Measurements from ENCODE around the gene DNAJC17.

The DNAJC17 gene

GRCh38 chr15:40731034-40731433 is 76.2 kb downstream of the DNAJC17 start:
- TF ChIP-seq CTCF (IDR thresholded peaks at IDR 0.05; ENCODE audit: low read depth, low read length, missing control alignments), result no peak
- no peak overlapping the region for H3K4me3 ChIP-seq (ENCODE audit: low read depth, low read length)
- no peak for DNase-seq (ENCODE audit: low read depth)

- H3K4me3 ChIP-seq (ENCODE audit: low read depth, low read length), result no peak overlapping the region
- TF ChIP-seq CTCF (IDR thresholded peaks at IDR 0.05; ENCODE audit: low read depth, low read length, missing control alignments), result no peak
- DNase-seq (ENCODE audit: low read depth), result no peak
Observed at GRCh38 chr15:40723919-40724318, 83.4 kb downstream of the DNAJC17 start.

- no peak for TF ChIP-seq CTCF (IDR thresholded peaks at IDR 0.05; ENCODE audit: low read depth, low read length, missing control alignments)
- no peak overlapping the region for H3K4me3 ChIP-seq (ENCODE audit: low read depth, low read length)
- no peak for DNase-seq (ENCODE audit: low read depth)
Observed at GRCh38 chr15:40722934-40723333, 84.3 kb downstream of the DNAJC17 start.

- no peak for TF ChIP-seq CTCF (IDR thresholded peaks at IDR 0.05; ENCODE audit: low read depth, low read length, missing control alignments)
- H3K4me3 ChIP-seq (ENCODE audit: low read depth, low read length), result no peak overlapping the region
- no peak for DNase-seq (ENCODE audit: low read depth)
Observed at GRCh38 chr15:40722354-40722753, 84.9 kb downstream of the DNAJC17 start.

- H3K4me3 ChIP-seq (ENCODE audit: low read depth, low read length), result no peak overlapping the region
- no peak for TF ChIP-seq CTCF (IDR thresholded peaks at IDR 0.05; ENCODE audit: low read depth, low read length, missing control alignments)
- DNase-seq (ENCODE audit: low read depth), result no peak
Observed at GRCh38 chr15:40721701-40722100, 85.6 kb downstream of the DNAJC17 start.

GRCh38 chr15:40716165-40716564 is 91.1 kb downstream of the DNAJC17 start:
- TF ChIP-seq CTCF (IDR thresholded peaks at IDR 0.05; ENCODE audit: low read depth, low read length, missing control alignments), result no peak
- H3K4me3 ChIP-seq (ENCODE audit: low read depth, low read length), result no peak overlapping the region
- DNase-seq (ENCODE audit: low read depth), result no peak

Measured in GM12864 (cell line).